Ovary (tissue), 3 donors: ENCODE measurements around the gene CCDC28A.

Experiments
- POLR2A ChIP-seq: fragments of 450-650 bp; IDR thresholded peaks from one replicate; pipeline ENCODE4 v1.6.1; 2017; ENCODE audit warnings: antibody characterized with exemption, mild to moderate bottlenecking, moderate library complexity
- TF ChIP-seq, protein P1 (sequence below), 3 donors: fragments of 450-650 bp in 2 of 3; fragments of 200-600 bp in 1 of 3; IDR thresholded peaks; one replicate each; pipeline versions ENCODE4 v1.5.1 to v1.8.0; 2016 to 2022; ENCODE audit warnings: antibody characterized with exemption in 3 of 3, mild to moderate bottlenecking in 1 of 3
- donor health status: DM: no; HTN: no; CAD: no.

GRCh38 chr6:138734585-138734984, 39.0 kb upstream of the CCDC28A start:
- no peak for TF ChIP-seq POLR2A
- TF ChIP-seq, protein P1, sequence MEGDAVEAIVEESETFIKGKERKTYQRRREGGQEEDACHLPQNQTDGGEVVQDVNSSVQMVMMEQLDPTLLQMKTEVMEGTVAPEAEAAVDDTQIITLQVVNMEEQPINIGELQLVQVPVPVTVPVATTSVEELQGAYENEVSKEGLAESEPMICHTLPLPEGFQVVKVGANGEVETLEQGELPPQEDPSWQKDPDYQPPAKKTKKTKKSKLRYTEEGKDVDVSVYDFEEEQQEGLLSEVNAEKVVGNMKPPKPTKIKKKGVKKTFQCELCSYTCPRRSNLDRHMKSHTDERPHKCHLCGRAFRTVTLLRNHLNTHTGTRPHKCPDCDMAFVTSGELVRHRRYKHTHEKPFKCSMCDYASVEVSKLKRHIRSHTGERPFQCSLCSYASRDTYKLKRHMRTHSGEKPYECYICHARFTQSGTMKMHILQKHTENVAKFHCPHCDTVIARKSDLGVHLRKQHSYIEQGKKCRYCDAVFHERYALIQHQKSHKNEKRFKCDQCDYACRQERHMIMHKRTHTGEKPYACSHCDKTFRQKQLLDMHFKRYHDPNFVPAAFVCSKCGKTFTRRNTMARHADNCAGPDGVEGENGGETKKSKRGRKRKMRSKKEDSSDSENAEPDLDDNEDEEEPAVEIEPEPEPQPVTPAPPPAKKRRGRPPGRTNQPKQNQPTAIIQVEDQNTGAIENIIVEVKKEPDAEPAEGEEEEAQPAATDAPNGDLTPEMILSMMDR (IDR thresholded peaks at IDR 0.05), result no peak
